8988T (cell line): ENCODE measurements around the gene APOLD1.
A peak's percentile ranks its signal among the peaks of the same experiment; 100 is the strongest.
"Not testable (repeated sequence)": the region's sequence is repeated elsewhere in the genome, so short reads cannot be mapped to it uniquely, and the experiment has no call there.

Source experiments
- DNase-seq: peaks from one replicate; pipeline ENCODE4 v3.0.0; 2011

The APOLD1 gene

GRCh38 chr12:12810553-12811021 is 25.1 kb downstream of the APOLD1 start:
- DNase-seq: no peak

DNA sequence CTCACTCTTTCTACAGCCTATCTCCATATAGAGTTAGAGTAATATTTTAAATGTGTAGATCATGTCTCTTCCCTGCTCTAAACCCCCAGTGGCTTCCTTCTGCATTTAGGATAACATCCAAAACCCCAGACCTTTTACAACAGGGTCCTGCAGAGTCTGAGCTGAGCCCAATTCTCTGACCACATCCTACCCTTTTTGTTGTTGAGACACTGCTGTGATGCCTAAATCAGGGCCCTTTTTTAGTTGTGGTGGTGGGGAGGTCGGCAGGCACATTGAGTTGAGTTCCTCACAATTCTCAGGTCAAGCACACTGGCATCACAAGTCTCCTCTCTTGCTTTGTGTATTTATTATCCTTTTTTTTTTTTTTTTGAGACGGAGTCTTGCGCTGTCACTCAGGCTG is 25.9 kb downstream of the APOLD1 start:
- no peak for DNase-seq

- DNase-seq: no peak
These were observed 26.7 kb downstream of the APOLD1 start for GRCh38 chr12:12812174-12812573.

DNA sequence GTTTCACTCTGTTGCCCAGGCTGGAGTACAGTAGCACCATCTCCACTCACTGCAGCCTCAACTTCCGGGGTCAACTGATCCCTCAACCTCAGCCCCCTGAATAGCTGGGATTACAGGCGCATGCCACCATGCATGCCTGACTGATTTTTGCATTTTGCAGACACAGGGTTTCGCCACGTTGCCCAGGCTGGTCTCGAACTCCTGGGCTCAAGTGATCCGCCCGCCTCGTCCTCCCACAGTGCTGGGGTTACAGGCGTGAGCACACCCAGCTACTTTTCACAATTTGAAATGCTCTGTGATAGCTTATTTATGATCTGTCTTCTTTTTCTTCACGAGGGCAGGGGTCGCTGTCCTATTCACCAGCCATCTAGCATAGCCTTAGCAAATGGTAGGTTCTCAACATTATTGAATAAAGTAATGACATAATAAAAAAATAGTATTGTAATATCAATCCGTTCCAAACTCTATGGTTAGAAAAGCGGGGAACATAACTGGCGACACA is 27.2 kb downstream of the APOLD1 start:
- no peak for DNase-seq

- no peak for DNase-seq
These were observed 28.0 kb downstream of the APOLD1 start, which contains the start of gene DDX47 for GRCh38 chr12:12813120-12814101. TSS of gene DDX47 (plus strand) at chr12:12813346. CDS start at chr12:12813368, 22 bp downstream.

GRCh38 chr12:12817616-12818015 is 32.2 kb downstream of the APOLD1 start:
- no peak for DNase-seq

- no peak for DNase-seq
These were observed 33.2 kb downstream of the APOLD1 start for GRCh38 chr12:12818701-12819100.

DNA sequence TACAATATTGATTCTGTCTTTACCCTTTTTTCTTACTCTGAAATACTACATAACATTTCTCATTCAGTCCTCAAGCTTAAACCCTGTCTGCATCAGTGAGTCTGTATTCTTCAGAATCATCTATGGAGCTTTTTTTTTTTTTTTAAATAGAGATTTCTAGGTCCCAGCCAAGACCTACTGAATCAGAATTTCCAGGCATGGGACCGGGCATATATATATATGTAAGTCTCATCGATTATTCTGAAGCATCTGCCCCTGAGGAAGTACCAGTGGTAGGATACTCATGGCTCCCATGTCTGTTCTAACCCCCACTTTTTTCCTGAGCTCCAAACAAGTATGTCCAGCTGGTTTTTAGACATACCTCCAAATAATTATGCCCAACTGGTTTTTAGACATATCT is 33.8 kb downstream of the APOLD1 start:
- DNase-seq: no peak

- DNase-seq: no peak
These were observed 34.4 kb downstream of the APOLD1 start for GRCh38 chr12:12819752-12820311.

GRCh38 chr12:12820376-12820775 is 34.9 kb downstream of the APOLD1 start:
- not testable (repeated sequence) for DNase-seq

- no peak for DNase-seq
These were observed 36.5 kb downstream of the APOLD1 start for GRCh38 chr12:12821975-12822374.

DNA sequence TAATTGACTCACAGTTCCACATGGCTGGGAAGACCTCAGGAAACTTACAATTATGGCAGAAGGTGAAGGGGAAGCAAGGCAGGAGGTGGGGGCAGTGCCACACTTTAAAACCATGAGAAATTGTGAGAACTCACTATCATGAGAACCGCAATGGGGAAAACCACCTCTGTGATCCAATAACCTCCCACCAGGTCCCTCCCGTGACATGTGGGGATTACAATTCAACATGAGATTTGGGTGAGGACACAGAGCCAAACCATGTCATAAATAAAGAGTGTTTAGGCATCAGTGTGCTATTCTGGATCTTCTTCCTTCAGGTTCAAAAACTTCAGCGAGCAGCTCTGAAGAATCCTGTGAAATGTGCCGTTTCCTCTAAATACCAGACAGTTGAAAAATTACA is 37.4 kb downstream of the APOLD1 start:
- DNase-seq: no peak

DNA sequence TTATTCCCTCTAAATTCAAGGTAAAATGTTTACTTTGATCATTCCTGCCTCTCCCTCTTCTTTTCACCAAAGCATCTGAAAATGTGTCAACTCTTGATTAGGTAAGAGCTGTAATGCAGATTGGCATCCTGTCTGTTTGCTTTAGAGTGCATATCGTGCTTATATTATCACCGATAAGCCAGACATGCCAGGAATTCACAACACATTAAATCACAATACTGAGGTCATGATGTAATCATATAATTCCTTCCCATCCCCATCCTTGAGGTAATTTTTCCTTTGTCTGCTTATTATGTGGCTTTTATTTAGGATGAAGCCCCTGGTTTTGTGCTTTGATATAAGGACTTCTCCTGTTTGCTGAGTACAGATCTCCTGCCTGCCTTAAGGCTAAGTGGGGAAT is 37.8 kb downstream of the APOLD1 start:
- DNase-seq: no peak

DNA sequence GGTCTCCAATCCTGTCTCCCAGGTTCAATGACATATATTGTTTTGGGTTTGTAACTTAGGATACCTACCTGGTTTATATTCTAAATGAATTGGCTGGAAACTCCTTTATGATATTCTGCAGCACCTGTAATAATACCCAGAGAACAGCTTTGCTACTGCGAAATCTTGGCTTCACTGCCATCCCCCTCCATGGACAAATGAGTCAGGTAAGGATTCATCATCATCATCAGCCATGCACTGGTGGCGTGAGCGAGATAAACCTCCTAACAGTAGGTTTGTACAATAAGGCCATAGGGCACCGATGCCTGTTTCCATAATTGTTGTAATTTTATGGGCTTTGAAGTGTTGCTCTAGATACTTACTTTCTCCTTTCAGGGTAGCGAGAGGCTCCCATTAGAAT is 38.4 kb downstream of the APOLD1 start:
- DNase-seq: no peak

DNA sequence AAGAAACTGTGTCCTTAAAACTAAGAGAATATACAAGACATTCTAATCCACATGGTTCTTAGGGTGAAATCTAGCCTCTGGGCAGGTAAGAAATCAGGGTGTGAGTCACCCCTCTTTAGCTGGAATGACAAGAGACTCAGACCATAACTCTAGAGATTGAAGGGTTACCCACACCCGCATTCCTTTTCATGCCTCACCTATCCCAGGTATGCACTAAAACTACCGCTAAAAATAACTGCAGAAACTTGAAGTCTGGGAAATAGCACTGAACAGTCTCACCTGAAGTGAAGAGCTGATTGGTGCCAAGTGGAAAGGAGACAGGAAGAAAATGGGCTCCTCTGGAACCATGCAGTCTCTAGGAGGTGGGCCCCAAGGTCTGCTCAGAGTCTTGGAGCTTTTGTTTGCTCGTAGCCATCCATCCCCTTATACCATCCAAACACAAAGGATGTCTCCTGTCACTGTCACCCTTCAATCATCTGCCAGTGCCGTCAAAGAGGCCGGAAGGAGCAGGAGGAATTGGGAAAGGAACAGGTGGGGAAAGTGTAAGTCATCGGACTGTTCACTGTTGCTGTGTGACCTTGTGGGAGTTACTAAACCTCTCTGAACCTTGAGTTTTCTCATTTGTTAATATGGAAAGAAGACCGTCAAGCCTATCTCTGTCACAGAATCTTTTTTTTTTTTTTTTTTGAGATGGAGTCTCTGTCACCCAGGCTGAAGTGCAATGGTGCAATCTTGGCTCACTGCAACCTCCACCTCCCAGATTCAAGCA is 50.1 kb downstream of the APOLD1 start:
- no peak for DNase-seq

DNA sequence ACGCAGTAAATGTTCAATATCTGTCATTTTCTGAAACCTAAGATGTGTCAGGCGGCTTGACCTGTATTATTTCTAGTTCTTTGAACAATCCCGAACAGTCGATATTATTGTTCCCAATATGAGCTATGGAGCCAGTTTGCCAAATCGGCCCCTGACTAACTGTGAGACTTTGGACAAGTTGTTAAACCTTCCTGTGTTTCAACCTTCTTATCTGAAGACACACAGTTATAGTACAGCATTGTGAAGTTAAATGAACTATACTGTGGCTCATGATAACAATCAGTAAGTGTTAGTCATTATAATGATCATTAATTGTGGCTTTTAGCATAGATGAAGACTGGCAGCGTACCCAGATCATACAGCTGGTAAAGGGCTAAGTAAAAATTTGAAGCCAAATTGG is 51.1 kb downstream of the APOLD1 start:
- no peak for DNase-seq

DNA sequence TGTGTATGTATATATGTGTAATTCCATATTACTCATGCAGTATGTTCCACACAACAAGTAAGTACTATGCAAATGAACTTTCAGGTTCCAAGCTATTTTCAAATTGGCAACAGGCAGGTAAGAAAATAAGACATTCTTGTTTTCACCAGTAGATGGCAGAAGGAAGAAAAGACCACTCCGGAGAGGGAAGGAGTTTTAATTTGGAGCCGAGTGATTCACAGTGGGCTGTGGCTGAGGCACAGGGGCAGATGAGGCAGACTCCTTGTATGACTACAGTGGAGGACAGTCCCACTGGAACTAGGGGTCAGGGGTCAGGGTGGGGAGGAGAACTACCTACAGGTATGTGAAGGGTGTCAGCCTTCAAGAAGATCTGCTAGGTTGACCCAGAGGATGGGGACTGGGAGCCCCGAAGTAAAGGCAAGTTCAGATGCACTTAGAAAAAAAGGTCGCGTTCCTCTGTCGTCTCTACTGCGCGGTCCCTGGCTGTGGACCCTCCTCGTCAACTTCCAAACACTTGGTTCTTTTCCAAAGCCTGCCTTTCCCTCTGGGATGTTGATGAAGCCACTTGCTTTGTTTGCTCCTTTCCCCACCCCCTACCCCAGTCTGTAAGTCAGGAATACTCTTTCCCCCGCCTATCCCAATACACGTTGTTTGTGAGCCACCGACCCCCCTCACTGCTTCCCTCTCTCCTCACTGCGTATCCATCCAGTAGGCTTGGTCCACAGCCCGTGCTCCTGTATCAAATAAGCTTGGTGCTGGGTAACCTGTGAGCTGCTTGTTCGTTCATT is 51.8 kb downstream of the APOLD1 start:
- no peak for DNase-seq

GRCh38 chr12:12837813-12838153 is 52.3 kb downstream of the APOLD1 start:
- no peak for DNase-seq

DNA sequence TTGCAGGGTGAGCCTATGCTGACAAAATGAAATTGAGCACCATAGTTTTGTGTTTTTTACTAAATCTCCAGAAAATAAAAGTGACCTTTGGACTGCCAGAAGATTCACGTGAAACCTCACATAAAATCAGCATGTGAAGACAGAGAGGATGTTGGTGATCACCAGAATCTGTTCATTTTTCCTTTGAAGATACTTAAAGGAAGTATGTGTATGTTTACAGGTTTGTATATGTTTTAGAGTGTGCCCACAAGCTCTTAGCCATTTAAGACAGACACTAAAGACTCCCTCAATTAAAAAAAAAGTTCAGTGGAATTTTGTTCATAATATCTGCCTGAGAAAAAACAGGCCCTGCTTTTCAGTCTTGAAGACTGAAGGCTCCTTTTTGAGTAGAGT is 53.5 kb downstream of the APOLD1 start:
- no peak for DNase-seq

GRCh38 chr12:12839439-12839838 is 54.0 kb downstream of the APOLD1 start:
- not testable (repeated sequence) for DNase-seq

- peak; percentile 26 for DNase-seq
These were observed 54.6 kb downstream of the APOLD1 start for GRCh38 chr12:12839873-12840579.

DNA sequence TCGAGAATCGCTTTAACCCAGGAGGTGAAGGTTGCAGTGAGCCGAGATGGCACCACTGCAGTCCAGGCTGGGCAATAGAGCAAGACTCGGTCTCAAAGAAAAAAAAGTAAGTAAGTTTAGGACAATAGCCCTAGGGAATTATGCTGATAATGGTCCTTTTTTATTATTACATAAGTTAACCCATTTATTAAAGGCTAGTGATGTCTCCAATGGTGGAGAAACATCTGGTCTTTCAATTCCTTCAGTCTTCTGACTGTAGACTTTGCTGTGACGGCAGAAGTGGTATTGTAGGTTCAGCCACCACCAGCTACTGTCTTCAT is 55.1 kb downstream of the APOLD1 start:
- DNase-seq: no peak
